ENCODE measurements around the gene CELF2. TPM values are rescaled to one million over a fixed set of nuclear protein-coding genes. Genes with fewer than 3 reads are reported as not detected.

CELF2 gene
- polyA plus RNA-seq, 1 donor from 2014 or later = 142 TPM

- Mint-ChIP-seq H3K9me3 (no peaks in the 10 kb centered on the region), H3K4me3 (no peak overlapping the region), H3K27ac (no peak overlapping the region), H3K27me3 (no peaks in the 10 kb centered on the region), H3K36me3 (peaks cover 2% of the 10 kb centered on the region), H3K4me1 (peaks cover 19 to 26% (median 24%) of the 10 kb centered on the region in 3 donors)
These were observed 152.3 kb downstream of the CELF2 start for GRCh38 chr10:11169976-11170375.

- peaks cover 2% of the 10 kb centered on the region for H3K36me3 Mint-ChIP-seq
- H3K27me3 Mint-ChIP-seq = no peaks in the 10 kb centered on the region
- no peaks in the 10 kb centered on the region for H3K9me3 Mint-ChIP-seq
- H3K4me3 Mint-ChIP-seq = no peak overlapping the region
- no peak overlapping the region for H3K27ac Mint-ChIP-seq
- H3K4me1 Mint-ChIP-seq = peaks cover 19 to 32% (median 30%) of the 10 kb centered on the region in 3 donors
These were observed 152.9 kb downstream of the CELF2 start for GRCh38 chr10:11170574-11170973.

- H3K4me3 Mint-ChIP-seq = no peak overlapping the region
- no peaks in the 10 kb centered on the region for H3K36me3 Mint-ChIP-seq
- H3K27ac Mint-ChIP-seq = no peak overlapping the region
- no peaks in the 10 kb centered on the region for H3K27me3 Mint-ChIP-seq
- no peaks in the 10 kb centered on the region for H3K9me3 Mint-ChIP-seq
- peaks cover 26 to 39% (median 37%) of the 10 kb centered on the region in 3 donors for H3K4me1 Mint-ChIP-seq
These were observed 153.6 kb downstream of the CELF2 start for GRCh38 chr10:11170993-11171851.

GRCh38 chr10:11173042-11173441, 155.4 kb downstream of the CELF2 start:
- Mint-ChIP-seq H3K4me3 (peak overlapping the region in 3 of 4 donors; percentile 51 to 74 (median 72)), H3K36me3 (no peaks in the 10 kb centered on the region), H3K27me3 (no peaks in the 10 kb centered on the region), H3K4me1 (peaks cover 31 to 55% (median 48%) of the 10 kb centered on the region in 3 donors), H3K27ac (peak overlapping the region; percentile 78 to 87 (median 84)), H3K9me3 (no peaks in the 10 kb centered on the region)

- Mint-ChIP-seq H3K36me3 (peaks cover 4% of the 10 kb centered on the region), H3K4me1 (peaks cover 53 to 80% (median 72%) of the 10 kb centered on the region in 3 donors), H3K27ac (peak overlapping the region; percentile 87 to 96 (median 91)), H3K9me3 (no peaks in the 10 kb centered on the region), H3K4me3 (peak overlapping the region; percentile 79 to 93 (median 88)), H3K27me3 (no peaks in the 10 kb centered on the region)
These were observed 158.2 kb downstream of the CELF2 start for GRCh38 chr10:11175823-11176243.

GRCh38 chr10:11176746-11177145, 159.1 kb downstream of the CELF2 start:
- no peaks in the 10 kb centered on the region for H3K27me3 Mint-ChIP-seq
- peaks cover 56 to 88% (median 74%) of the 10 kb centered on the region in 3 donors for H3K4me1 Mint-ChIP-seq
- H3K27ac Mint-ChIP-seq = peak overlapping the region; percentile 87 to 96 (median 91)
- peaks cover 4% of the 10 kb centered on the region for H3K36me3 Mint-ChIP-seq
- peak overlapping the region; percentile 79 to 93 (median 84) for H3K4me3 Mint-ChIP-seq
- H3K9me3 Mint-ChIP-seq = no peaks in the 10 kb centered on the region

- H3K4me3 Mint-ChIP-seq = peak overlapping the region; percentile 79 to 93 (median 84)
- H3K9me3 Mint-ChIP-seq = no peaks in the 10 kb centered on the region
- peak overlapping the region; percentile 87 to 96 (median 91) for H3K27ac Mint-ChIP-seq
- peaks cover 59 to 93% (median 78%) of the 10 kb centered on the region in 3 donors for H3K4me1 Mint-ChIP-seq
- no peaks in the 10 kb centered on the region for H3K27me3 Mint-ChIP-seq
- peaks cover 6% of the 10 kb centered on the region for H3K36me3 Mint-ChIP-seq
These were observed 159.7 kb downstream of the CELF2 start for GRCh38 chr10:11177381-11177780.

GRCh38 chr10:11177926-11178471, 160.3 kb downstream of the CELF2 start:
- Mint-ChIP-seq H3K27ac (peak overlapping the region; percentile 87 to 98 (median 91)), H3K27me3 (no peaks in the 10 kb centered on the region), H3K36me3 (peaks cover 8% of the 10 kb centered on the region)

GRCh38 chr10:11178606-11179515, 161.2 kb downstream of the CELF2 start:
- peak overlapping the region; percentile 87 to 98 (median 91) for H3K27ac Mint-ChIP-seq

More at GRCh38 chr10:11177926-11178471, 160.3 kb downstream of the CELF2 start:
- Mint-ChIP-seq H3K9me3 (no peaks in the 10 kb centered on the region), H3K4me1 (peaks cover 59 to 93% (median 76%) of the 10 kb centered on the region in 3 donors), H3K4me3 (peak overlapping the region; percentile 63 to 86 (median 80))

GRCh38 chr10:11179516-11180105, 161.9 kb downstream of the CELF2 start:
- H3K4me1 Mint-ChIP-seq = peaks cover 62 to 92% (median 71%) of the 10 kb centered on the region in 3 donors
- H3K4me3 Mint-ChIP-seq = peak overlapping the region; percentile 63 to 86 (median 80)

More at GRCh38 chr10:11178606-11179515, 161.2 kb downstream of the CELF2 start:
- H3K27me3 Mint-ChIP-seq = no peaks in the 10 kb centered on the region
- peaks cover 59 to 93% (median 74%) of the 10 kb centered on the region in 3 donors for H3K4me1 Mint-ChIP-seq
- no peaks in the 10 kb centered on the region for H3K9me3 Mint-ChIP-seq
- H3K36me3 Mint-ChIP-seq = peaks cover 8% of the 10 kb centered on the region
- H3K4me3 Mint-ChIP-seq = peak overlapping the region; percentile 63 to 86 (median 80)

GRCh38 chr10:11180228-11180627, 162.6 kb downstream of the CELF2 start:
- peak overlapping the region; percentile 87 to 98 (median 91) for H3K27ac Mint-ChIP-seq
- H3K27me3 Mint-ChIP-seq = no peaks in the 10 kb centered on the region
- H3K36me3 Mint-ChIP-seq = peaks cover 11% of the 10 kb centered on the region
- peaks cover 62 to 88% (median 69%) of the 10 kb centered on the region in 3 donors for H3K4me1 Mint-ChIP-seq
- peak overlapping the region; percentile 63 to 86 (median 80) for H3K4me3 Mint-ChIP-seq
- H3K9me3 Mint-ChIP-seq = peaks cover 0 to 3% (median 2%) of the 10 kb centered on the region in 3 donors

More at GRCh38 chr10:11179516-11180105, 161.9 kb downstream of the CELF2 start:
- Mint-ChIP-seq H3K27me3 (no peaks in the 10 kb centered on the region), H3K9me3 (no peaks in the 10 kb centered on the region), H3K27ac (peak overlapping the region; percentile 87 to 98 (median 91)), H3K36me3 (peaks cover 8% of the 10 kb centered on the region)

- Mint-ChIP-seq H3K9me3 (peaks cover 0 to 8% (median 6%) of the 10 kb centered on the region in 3 donors), H3K36me3 (peaks cover 20% of the 10 kb centered on the region), H3K4me1 (peaks cover 65 to 86% (median 65%) of the 10 kb centered on the region in 3 donors), H3K4me3 (peak overlapping the region in 3 of 4 donors; percentile 19 to 32 (median 20)), H3K27me3 (no peaks in the 10 kb centered on the region), H3K27ac (peak overlapping the region; percentile 67 to 87 (median 76))
These were observed 164.3 kb downstream of the CELF2 start for GRCh38 chr10:11181978-11182377.

GRCh38 chr10:11183015-11183414, 165.3 kb downstream of the CELF2 start:
- H3K27ac Mint-ChIP-seq = peak overlapping the region; percentile 84 to 89 (median 87)
- peaks cover 0 to 8% (median 6%) of the 10 kb centered on the region in 3 donors for H3K9me3 Mint-ChIP-seq
- H3K36me3 Mint-ChIP-seq = peaks cover 20% of the 10 kb centered on the region
- H3K4me3 Mint-ChIP-seq = peak overlapping the region in 3 of 4 donors; percentile 32 to 53 (median 44)
- no peaks in the 10 kb centered on the region for H3K27me3 Mint-ChIP-seq
- peaks cover 66 to 85% (median 74%) of the 10 kb centered on the region in 3 donors for H3K4me1 Mint-ChIP-seq

GRCh38 chr10:11184093-11184492, 166.4 kb downstream of the CELF2 start:
- Mint-ChIP-seq H3K4me1 (peaks cover 63 to 84% (median 75%) of the 10 kb centered on the region in 3 donors), H3K27ac (peak overlapping the region; percentile 21 to 87 (median 76)), H3K36me3 (peaks cover 20% of the 10 kb centered on the region), H3K9me3 (peaks cover 0 to 8% (median 6%) of the 10 kb centered on the region in 3 donors), H3K4me3 (peak overlapping the region in 1 of 4 donors; percentile 57), H3K27me3 (no peaks in the 10 kb centered on the region)

Data from IgD-negative memory B cell (primary cell).